BJ (cell line): Measurements from ENCODE around the gene CALML5. TPM values are rescaled to one million over a fixed set of nuclear protein-coding genes. Genes with fewer than 3 reads are reported as not detected.

Experiments used
- CTCF ChIA-PET: fragments of 350-600 bp; formaldehyde crosslinking; extraction: SDS; loops from one replicate; lab custom pipeline; 2021; ENCODE audit warnings: antibody characterized with exemption, inconsistent platforms; lab: Yijun Ruan, JAX
- POLR2A ChIA-PET: fragments of 300-600 bp; sonication (Branson Sonifier 250); formaldehyde crosslinking; extraction: SDS; loops from one replicate; lab custom pipeline; 2021; ENCODE audit warnings: antibody characterized with exemption; lab: Charles Lee
- DNase-seq: peaks from one replicate; pipeline ENCODE4 v3.0.0-alpha.2; 2011; ENCODE audit warnings: low read depth
- H3K27me3 ChIP-seq: 2 replicates; pipeline ENCODE4 v1.6.0; 2011; ENCODE audit warnings: low read length; ENCODE audit not compliant: control insufficient read depth, insufficient read depth
- H3K36me3 ChIP-seq: 2 replicates; pipeline ENCODE4 v1.5.1; 2011; ENCODE audit warnings: low read length; ENCODE audit not compliant: control insufficient read depth, insufficient read depth
- H3K4me3 ChIP-seq: 2 replicates; pipeline ENCODE4 v1.5.1; 2011; ENCODE audit warnings: low read depth, mild to moderate bottlenecking, control low read depth, low read length
- polyA plus RNA-seq: library from polyadenylated mRNA; depleted of rRNA; stranded (reverse); fragments of >200 nt; gene quantifications from 2 replicates; pipeline ENCODE4 v1.2.3, GENCODE V29; 2011
- TF ChIP-seq, protein P1 (sequence below): IDR thresholded peaks from 2 replicates; pipeline ENCODE4 v1.5.1; 2011; ENCODE audit warnings: low read depth, mild to moderate bottlenecking, control low read depth, inconsistent platforms, low read length, moderate library complexity; ENCODE audit not compliant: insufficient read depth

The CALML5 gene
- polyA plus RNA-seq, 1 experiment: not detected

DNA sequence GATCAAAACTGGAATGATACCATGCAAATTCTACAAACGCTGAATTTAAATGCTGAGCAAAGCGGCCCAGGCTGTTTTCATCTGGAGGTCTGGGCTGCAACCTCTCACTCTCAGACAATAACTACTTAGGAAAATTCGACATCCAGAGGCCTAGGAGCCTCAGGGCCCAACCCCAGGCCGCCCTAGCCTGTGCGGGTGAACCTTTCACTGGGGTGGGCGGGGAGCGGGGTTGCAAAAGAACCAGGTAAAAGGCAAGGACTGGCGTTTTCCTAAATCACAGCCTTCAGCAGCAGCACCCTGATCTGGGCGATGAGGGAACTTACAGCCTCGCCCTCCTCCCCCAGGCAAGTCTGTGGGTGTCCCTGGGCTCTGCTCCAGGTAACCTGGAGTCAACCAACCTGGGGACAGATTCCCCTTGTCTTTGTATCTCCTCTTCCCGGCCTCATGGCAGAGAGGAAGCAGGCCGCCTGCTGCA, 33.4 kb downstream of the CALML5 start:
- ChIA-PET CTCF (no interaction called here), POLR2A (no interaction called here)
- Histone ChIP-seq H3K4me3 (no peak overlapping the region), H3K36me3 (no peaks in the 10 kb centered on the region), H3K27me3 (no peaks in the 10 kb centered on the region)
- TF ChIP-seq, protein P1, sequence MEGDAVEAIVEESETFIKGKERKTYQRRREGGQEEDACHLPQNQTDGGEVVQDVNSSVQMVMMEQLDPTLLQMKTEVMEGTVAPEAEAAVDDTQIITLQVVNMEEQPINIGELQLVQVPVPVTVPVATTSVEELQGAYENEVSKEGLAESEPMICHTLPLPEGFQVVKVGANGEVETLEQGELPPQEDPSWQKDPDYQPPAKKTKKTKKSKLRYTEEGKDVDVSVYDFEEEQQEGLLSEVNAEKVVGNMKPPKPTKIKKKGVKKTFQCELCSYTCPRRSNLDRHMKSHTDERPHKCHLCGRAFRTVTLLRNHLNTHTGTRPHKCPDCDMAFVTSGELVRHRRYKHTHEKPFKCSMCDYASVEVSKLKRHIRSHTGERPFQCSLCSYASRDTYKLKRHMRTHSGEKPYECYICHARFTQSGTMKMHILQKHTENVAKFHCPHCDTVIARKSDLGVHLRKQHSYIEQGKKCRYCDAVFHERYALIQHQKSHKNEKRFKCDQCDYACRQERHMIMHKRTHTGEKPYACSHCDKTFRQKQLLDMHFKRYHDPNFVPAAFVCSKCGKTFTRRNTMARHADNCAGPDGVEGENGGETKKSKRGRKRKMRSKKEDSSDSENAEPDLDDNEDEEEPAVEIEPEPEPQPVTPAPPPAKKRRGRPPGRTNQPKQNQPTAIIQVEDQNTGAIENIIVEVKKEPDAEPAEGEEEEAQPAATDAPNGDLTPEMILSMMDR: no peak
- no peak for DNase-seq

DNA sequence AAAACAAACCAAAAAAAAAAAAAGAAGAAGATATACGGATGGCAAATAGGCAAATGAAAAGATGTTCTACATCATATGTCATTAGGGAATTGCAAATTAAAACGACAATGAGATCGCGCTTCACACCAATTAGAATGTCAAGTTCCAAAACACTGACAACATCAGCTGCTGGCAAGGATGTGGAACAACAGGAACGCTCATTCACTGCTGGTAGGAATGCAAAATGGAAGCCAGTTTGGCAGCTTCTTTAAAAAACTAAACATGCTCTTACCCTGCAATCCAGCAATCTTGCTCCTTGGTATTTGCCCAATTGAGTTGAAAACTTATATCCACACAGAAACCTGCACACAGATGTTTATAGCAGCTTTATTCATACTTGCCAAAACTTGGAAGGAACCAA, 34.8 kb downstream of the CALML5 start:
- DNase-seq: no peak
- Histone ChIP-seq H3K27me3 (no peaks in the 10 kb centered on the region), H3K36me3 (0 out of 2 replicates have a peak, but pooled peaks cover 1% of the 10 kb centered on the region), H3K4me3 (no peak overlapping the region)
- ChIA-PET POLR2A (no interaction called here), CTCF (interaction anchor here (0.7 kb wide), 1 partner anchor 157 kb away, joined by 3 read pairs; no protein-coding TSS in a partner anchor)
- TF ChIP-seq, protein P1: 0 out of 2 replicates have a peak, but pooled peaks have one; percentile 1

DNA sequence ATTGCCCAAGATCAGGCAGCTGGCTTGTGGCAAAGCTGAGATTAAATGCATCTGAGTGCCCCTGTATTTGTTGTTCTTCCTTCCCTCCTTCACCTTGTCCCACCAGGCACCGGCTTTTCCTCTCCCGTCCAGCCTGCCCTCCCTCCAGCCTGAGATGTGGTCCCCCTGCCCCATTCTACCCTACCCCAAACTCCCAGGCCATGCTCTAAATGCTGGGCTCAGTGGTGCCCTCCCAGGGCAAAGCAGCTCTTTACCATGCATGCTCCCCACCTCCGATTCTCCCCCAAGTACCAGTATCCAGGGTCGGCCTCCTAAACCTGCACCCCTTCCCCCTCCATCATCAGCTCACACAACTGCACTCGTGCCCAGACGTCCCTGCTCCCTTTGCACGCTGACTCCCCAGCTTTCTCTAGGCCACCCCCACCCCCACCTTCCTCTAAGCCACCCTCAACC, 36.5 kb downstream of the CALML5 start:
- H3K36me3 ChIP-seq: 0 out of 2 replicates have a peak, but pooled peaks cover 1% of the 10 kb centered on the region
- DNase-seq: no peak
- CTCF ChIA-PET: interaction anchor here (0.6 to 2.1 kb wide), 8 partner anchors 16 to 167 kb away, joined by 3 to 16 read pairs (median 5); no protein-coding TSS in a partner anchor

DNA sequence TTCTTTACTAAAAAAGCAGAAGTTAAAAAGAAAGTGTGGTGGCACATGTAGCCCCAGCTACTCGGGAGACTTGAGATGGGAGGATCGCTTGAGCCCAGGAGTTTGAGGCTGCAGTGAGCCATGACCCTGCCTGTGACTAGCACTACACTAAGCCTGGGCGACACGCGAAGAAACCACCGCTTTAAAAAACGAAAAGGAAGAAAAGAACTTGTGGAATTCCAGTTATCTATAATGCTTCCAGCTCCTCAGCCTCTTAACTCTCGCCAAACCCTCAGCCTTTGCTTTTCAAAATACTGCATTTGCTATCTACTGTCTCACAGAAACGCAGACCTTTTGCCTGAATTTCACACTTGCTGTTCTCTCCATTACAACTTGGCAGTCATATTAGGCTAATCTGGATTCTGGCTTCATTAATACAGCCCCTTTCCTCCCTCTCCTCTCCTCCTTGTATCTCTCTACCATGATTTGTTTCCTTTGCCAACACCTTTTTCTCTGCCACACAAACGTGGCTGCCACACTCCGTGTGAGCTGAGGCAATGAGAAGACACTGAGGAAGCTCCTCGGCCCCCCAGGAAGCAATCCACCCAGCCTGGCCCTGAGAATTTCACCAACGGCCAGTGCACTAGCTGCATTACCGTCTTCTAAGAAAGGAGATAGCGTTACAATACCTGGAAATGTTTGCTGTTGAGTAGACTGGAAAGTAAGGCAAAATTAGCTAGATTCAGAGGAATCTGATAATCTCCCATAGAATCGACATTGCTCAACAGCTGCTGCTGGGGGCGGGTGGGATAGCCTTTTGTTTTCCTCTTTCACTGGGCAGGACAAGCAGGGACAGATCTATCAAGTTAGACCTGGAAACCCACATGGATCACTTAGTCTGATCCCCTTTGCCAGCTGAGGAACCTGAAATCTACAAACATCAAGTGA, 37.2 kb downstream of the CALML5 start:
- Histone ChIP-seq H3K27me3 (no peaks in the 10 kb centered on the region), H3K4me3 (no peak overlapping the region), H3K36me3 (0 out of 2 replicates have a peak, but pooled peaks cover 1% of the 10 kb centered on the region)
- TF ChIP-seq, protein P1: no peak
- DNase-seq: no peak
- POLR2A ChIA-PET: interaction anchor here (0.7 to 1.6 kb wide), 2 partner anchors 132 to 152 kb away, joined by 4 read pairs; no protein-coding TSS in a partner anchor
- CTCF ChIA-PET: interaction anchor here (1.1 to 2.1 kb wide), 7 partner anchors 15 to 168 kb away, joined by 3 to 16 read pairs (median 3); no protein-coding TSS in a partner anchor

More for the DNA sequence above, 36.5 kb downstream of the CALML5 start:
- no peaks in the 10 kb centered on the region for H3K27me3 ChIP-seq
- no peak overlapping the region for H3K4me3 ChIP-seq
- TF ChIP-seq, protein P1: no peak
- POLR2A ChIA-PET: interaction anchor here (0.7 to 1.6 kb wide), 3 partner anchors 17 to 152 kb away, joined by 3 to 4 read pairs (median 4); no protein-coding TSS in a partner anchor

DNA sequence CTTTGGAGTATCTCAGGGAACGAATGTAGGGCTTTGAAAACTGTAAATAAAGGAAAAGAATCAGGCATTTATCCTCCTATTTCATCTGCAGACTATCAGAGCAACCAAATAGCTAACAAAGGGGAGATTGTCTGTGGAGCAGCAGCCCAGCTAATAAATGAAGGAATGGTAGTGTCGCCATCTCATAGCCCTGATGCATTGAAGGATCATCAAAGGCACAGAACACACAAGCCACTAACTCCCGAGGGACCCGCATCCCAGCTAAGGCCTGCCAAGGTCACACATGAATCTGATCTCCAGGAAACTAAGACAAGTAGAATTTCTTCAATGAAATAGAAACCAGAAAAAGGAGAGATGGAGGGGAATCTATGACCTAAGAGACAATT, 38.2 kb downstream of the CALML5 start:
- CTCF ChIA-PET: interaction anchor here (1.3 to 2.1 kb wide), 4 partner anchors 18 to 167 kb away, joined by 3 to 16 read pairs (median 3); no protein-coding TSS in a partner anchor
- TF ChIP-seq, protein P1: no peak
- POLR2A ChIA-PET: no interaction called here
- no peak overlapping the region for H3K4me3 ChIP-seq
- peaks cover 6% of the 10 kb centered on the region for H3K36me3 ChIP-seq
- no peak for DNase-seq
- H3K27me3 ChIP-seq: no peaks in the 10 kb centered on the region
